Activated CD4-positive, alpha-beta T cell treated with anti-CD3 and anti-CD28 coated beads, Interleukin-2, amount 10 ng/mL, durations not matched to agents 7 days and 5 days (primary cell): ENCODE data around the gene SKIL. TPM values are rescaled to one million over a fixed set of nuclear protein-coding genes. Genes with fewer than 3 reads are reported as not detected.

Source experiments
- CTCF ChIA-PET: fragments of 350-600 bp; sonication (Branson Sonifier 250); formaldehyde crosslinking; loops from one replicate; lab custom pipeline; 2021; ENCODE audit warnings: antibody characterized with exemption; lab: Charles Lee
- POLR2A ChIA-PET: fragments of 350-600 bp; sonication (Branson Sonifier 250); formaldehyde crosslinking; loops from one replicate; lab custom pipeline; 2021; ENCODE audit warnings: antibody characterized with exemption; lab: Charles Lee
- DNase-seq: peaks from one replicate; pipeline ENCODE4 v3.0.0-alpha.2; 2020
- H3K27ac Mint-ChIP-seq: one replicate; pipeline ENCODE4 v1.8.0; 2021; ENCODE audit warnings: mild to moderate bottlenecking, moderate library complexity, mixed read lengths
- H3K27me3 Mint-ChIP-seq: one replicate; pipeline ENCODE4 v1.8.0; 2021; ENCODE audit warnings: mixed read lengths
- H3K36me3 Mint-ChIP-seq: one replicate; pipeline ENCODE4 v1.8.0; 2021; ENCODE audit warnings: low read depth, mixed read lengths
- H3K4me1 Mint-ChIP-seq: one replicate; pipeline ENCODE4 v1.8.0; 2021; ENCODE audit warnings: mixed read lengths
- H3K4me3 Mint-ChIP-seq: one replicate; pipeline ENCODE4 v1.8.0; 2021; ENCODE audit warnings: mild to moderate bottlenecking, moderate library complexity, mixed read lengths
- H3K9me3 Mint-ChIP-seq: one replicate; pipeline ENCODE4 v1.8.0; 2021; ENCODE audit warnings: mixed read lengths
- total RNA-seq, 2 experiments: library from RNA; stranded (reverse); gene quantifications; one replicate each; pipeline ENCODE4 v1.2.3, GENCODE V29; 2021

Gene SKIL
- total RNA-seq, 2 experiments from 2014 or later: 15.9 to 19.1 TPM

- CTCF ChIA-PET: interaction anchor here (1.0 kb wide), 1 partner anchor 12 kb away, joined by 3 read pairs; no protein-coding TSS in a partner anchor
- H3K4me1 Mint-ChIP-seq: peaks cover 12% of the 10 kb centered on the region
- DNase-seq: no peak
- H3K36me3 Mint-ChIP-seq: peaks cover 3% of the 10 kb centered on the region
- peaks cover 46% of the 10 kb centered on the region for H3K27me3 Mint-ChIP-seq
- H3K4me3 Mint-ChIP-seq: no peak overlapping the region
- POLR2A ChIA-PET: no interaction called here
- H3K9me3 Mint-ChIP-seq: no peaks in the 10 kb centered on the region
- no peak overlapping the region for H3K27ac Mint-ChIP-seq
These were observed 62.1 kb downstream of the SKIL start for GRCh38 chr3:170419557-170420087.

GRCh38 chr3:170420307-170420821 lies 62.8 kb downstream of the SKIL start:
- Mint-ChIP-seq H3K27me3 (peaks cover 45% of the 10 kb centered on the region), H3K9me3 (no peaks in the 10 kb centered on the region), H3K4me3 (no peak overlapping the region), H3K4me1 (peaks cover 12% of the 10 kb centered on the region), H3K36me3 (peaks cover 3% of the 10 kb centered on the region), H3K27ac (no peak overlapping the region)
- POLR2A ChIA-PET: no interaction called here
- no peak for DNase-seq
- CTCF ChIA-PET: no interaction called here

GRCh38 chr3:170421111-170421641 lies 63.7 kb downstream of the SKIL start:
- no peak overlapping the region for H3K27ac Mint-ChIP-seq
- ChIA-PET CTCF (no interaction called here), POLR2A (no interaction called here)
- DNase-seq: no peak
- H3K9me3 Mint-ChIP-seq: no peaks in the 10 kb centered on the region
- H3K27me3 Mint-ChIP-seq: peaks cover 43% of the 10 kb centered on the region
- no peak overlapping the region for H3K4me3 Mint-ChIP-seq
- peaks cover 12% of the 10 kb centered on the region for H3K4me1 Mint-ChIP-seq
- peaks cover 3% of the 10 kb centered on the region for H3K36me3 Mint-ChIP-seq

DNA sequence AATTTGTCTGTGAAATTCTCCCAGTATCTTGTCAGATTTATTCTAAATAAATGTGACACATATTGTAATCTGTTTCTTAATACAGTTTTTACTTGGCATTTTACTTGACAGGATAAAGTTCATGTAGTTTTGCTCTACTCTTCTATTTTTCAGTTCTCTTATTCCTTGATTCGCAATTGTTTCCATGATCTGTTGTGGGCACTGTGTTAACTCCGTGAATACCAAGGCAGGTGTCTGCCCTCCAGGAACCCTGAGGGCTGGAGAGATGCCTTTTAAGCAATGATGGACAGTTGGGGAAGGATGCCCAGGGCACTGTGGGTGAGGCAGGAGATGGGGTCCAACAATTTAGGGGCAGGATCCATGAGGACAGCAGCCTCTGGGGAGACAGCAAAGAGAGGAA lies 64.2 kb downstream of the SKIL start:
- POLR2A ChIA-PET: no interaction called here
- Mint-ChIP-seq H3K9me3 (no peaks in the 10 kb centered on the region), H3K4me3 (no peak overlapping the region), H3K27ac (no peak overlapping the region), H3K36me3 (peaks cover 3% of the 10 kb centered on the region), H3K4me1 (peaks cover 12% of the 10 kb centered on the region), H3K27me3 (peaks cover 38% of the 10 kb centered on the region)
- CTCF ChIA-PET: no interaction called here
- no peak for DNase-seq

DNA sequence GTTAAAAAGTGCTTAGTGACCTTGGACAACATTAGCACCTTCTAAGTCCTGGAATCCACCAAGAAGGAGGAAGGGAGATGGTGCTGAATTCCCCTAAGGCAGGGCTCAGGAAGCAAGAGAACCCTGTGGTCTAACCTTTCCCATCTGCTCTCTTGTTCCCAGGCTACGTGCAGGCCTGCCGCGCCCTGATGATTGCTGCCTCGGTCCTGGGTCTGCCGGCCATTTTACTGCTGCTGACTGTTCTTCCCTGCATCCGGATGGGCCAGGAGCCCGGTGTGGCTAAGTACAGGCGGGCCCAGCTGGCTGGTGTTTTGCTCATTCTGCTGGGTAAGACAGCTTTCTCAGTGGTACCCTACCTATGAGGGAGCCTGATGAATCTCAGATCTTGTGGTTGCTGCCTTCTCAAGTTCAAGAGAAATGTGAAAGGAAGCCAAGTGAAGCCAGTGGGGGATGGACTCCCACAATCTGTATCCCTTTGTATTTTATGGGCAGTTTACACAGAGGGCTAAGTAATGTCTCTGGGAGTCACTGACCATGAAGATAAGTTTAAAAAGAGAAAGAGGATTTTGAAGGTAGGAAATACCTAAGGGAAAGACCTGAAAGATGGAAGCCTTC lies 65.6 kb downstream of the SKIL start:
- Mint-ChIP-seq H3K9me3 (no peaks in the 10 kb centered on the region), H3K36me3 (peaks cover 3% of the 10 kb centered on the region), H3K27ac (no peak overlapping the region), H3K4me1 (peaks cover 12% of the 10 kb centered on the region), H3K4me3 (no peak overlapping the region), H3K27me3 (peaks cover 29% of the 10 kb centered on the region)
- POLR2A ChIA-PET: no interaction called here
- CTCF ChIA-PET: interaction anchor here (0.6 kb wide), 1 partner anchor 287 kb away, joined by 3 read pairs; no protein-coding TSS in a partner anchor
- no peak for DNase-seq

GRCh38 chr3:170424879-170425278 lies 67.4 kb downstream of the SKIL start:
- Mint-ChIP-seq H3K27me3 (peaks cover 30% of the 10 kb centered on the region), H3K36me3 (no peaks in the 10 kb centered on the region), H3K4me3 (no peak overlapping the region), H3K9me3 (no peaks in the 10 kb centered on the region), H3K27ac (no peak overlapping the region), H3K4me1 (peaks cover 20% of the 10 kb centered on the region)
- CTCF ChIA-PET: no interaction called here
- POLR2A ChIA-PET: no interaction called here
- no peak for DNase-seq

- Mint-ChIP-seq H3K4me3 (no peak overlapping the region), H3K27me3 (peaks cover 23% of the 10 kb centered on the region), H3K36me3 (no peaks in the 10 kb centered on the region), H3K27ac (no peak overlapping the region), H3K9me3 (no peaks in the 10 kb centered on the region), H3K4me1 (peaks cover 17% of the 10 kb centered on the region)
- POLR2A ChIA-PET: no interaction called here
- CTCF ChIA-PET: no interaction called here
- DNase-seq: no peak
These were observed 68.2 kb downstream of the SKIL start for GRCh38 chr3:170425491-170426239.

GRCh38 chr3:170426240-170426797 lies 68.8 kb downstream of the SKIL start:
- Mint-ChIP-seq H3K4me1 (peaks cover 17% of the 10 kb centered on the region), H3K36me3 (no peaks in the 10 kb centered on the region), H3K4me3 (no peak overlapping the region), H3K27ac (no peak overlapping the region), H3K9me3 (no peaks in the 10 kb centered on the region), H3K27me3 (peaks cover 21% of the 10 kb centered on the region)
- no peak for DNase-seq
- CTCF ChIA-PET: no interaction called here
- POLR2A ChIA-PET: no interaction called here

DNA sequence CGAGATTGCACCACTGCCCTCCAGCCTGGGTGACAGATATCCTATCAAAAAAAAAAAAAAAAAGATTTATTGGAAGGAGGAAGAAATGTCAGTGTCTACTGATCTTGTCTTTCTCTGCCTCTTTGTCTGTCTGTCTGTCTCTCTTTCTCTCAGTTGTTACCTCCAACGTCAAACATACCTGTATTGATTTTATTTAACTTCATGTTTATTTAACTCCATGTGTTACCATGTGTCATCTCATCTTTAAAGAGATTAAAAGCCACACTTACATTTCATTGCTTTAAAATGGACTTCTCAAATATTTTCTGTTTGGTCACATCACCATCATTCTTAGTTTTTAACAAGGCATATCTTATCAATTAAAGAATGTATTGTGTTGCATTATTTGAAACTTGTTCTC lies 70.6 kb downstream of the SKIL start:
- Mint-ChIP-seq H3K9me3 (no peaks in the 10 kb centered on the region), H3K36me3 (no peaks in the 10 kb centered on the region), H3K27ac (no peak overlapping the region), H3K4me3 (no peak overlapping the region), H3K27me3 (peaks cover 16% of the 10 kb centered on the region), H3K4me1 (peaks cover 17% of the 10 kb centered on the region)
- ChIA-PET CTCF (no interaction called here), POLR2A (no interaction called here)
- no peak for DNase-seq

DNA sequence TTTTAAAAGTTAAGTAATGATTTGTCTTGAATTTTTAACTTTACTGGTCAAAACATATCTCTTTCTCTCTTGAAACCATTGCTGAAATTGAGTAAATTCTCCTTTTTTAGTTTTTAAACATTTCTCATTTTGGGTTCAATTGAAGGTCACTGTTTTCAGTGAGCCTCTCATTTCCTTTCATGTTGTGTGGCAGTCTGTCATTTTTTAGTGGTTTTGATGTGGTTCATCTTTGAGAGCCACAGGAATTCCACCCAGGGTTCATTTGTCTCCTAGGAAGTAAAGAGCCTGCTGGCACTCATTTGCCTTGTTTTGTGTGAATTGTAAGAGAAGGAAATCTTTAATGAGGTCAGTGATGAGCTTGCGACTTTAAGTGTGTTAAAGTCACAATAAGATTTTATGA lies 71.5 kb downstream of the SKIL start:
- no peaks in the 10 kb centered on the region for H3K36me3 Mint-ChIP-seq
- H3K27me3 Mint-ChIP-seq: peaks cover 16% of the 10 kb centered on the region
- no peak overlapping the region for H3K4me3 Mint-ChIP-seq
- H3K9me3 Mint-ChIP-seq: no peaks in the 10 kb centered on the region
- POLR2A ChIA-PET: no interaction called here
- CTCF ChIA-PET: no interaction called here
- peak; percentile 11 for DNase-seq
- H3K27ac Mint-ChIP-seq: no peak overlapping the region
- H3K4me1 Mint-ChIP-seq: peaks cover 17% of the 10 kb centered on the region

DNA sequence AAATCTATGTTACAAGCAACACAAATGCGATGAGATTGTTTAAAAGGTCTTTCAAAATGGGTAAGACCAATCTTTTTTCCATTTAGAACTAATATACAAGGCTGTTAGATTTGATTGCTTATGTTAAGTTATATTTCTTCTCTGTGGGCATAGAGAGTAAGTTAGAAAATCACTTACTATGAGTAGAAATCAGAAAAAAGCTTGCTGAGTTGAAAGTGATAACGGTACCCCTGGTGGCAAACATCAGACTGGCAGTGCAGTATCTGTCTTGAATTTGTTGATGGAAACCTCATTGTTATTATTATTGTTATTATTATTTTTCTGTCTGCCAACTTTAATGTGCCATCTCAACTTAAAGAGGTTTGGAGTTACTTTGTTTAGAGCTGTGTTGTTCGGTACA lies 73.5 kb downstream of the SKIL start:
- Mint-ChIP-seq H3K36me3 (no peaks in the 10 kb centered on the region), H3K4me3 (no peak overlapping the region), H3K4me1 (peaks cover 17% of the 10 kb centered on the region), H3K27ac (no peak overlapping the region), H3K9me3 (no peaks in the 10 kb centered on the region), H3K27me3 (peaks cover 14% of the 10 kb centered on the region)
- POLR2A ChIA-PET: no interaction called here
- no peak for DNase-seq
- CTCF ChIA-PET: interaction anchor here (0.8 to 1.5 kb wide), 3 partner anchors 10 to 12 kb away, joined by 3 read pairs; partner anchors contain the start of gene CLDN11

GRCh38 chr3:170432416-170432815 lies 74.9 kb downstream of the SKIL start:
- peaks cover 17% of the 10 kb centered on the region for H3K4me1 Mint-ChIP-seq
- ChIA-PET POLR2A (no interaction called here), CTCF (interaction anchor here (0.6 to 1.4 kb wide), 2 partner anchors 19 to 607 kb away, joined by 3 to 4 read pairs; no protein-coding TSS in a partner anchor)
- peaks cover 14% of the 10 kb centered on the region for H3K27me3 Mint-ChIP-seq
- no peaks in the 10 kb centered on the region for H3K36me3 Mint-ChIP-seq
- H3K9me3 Mint-ChIP-seq: no peaks in the 10 kb centered on the region
- no peak overlapping the region for H3K4me3 Mint-ChIP-seq
- DNase-seq: no peak
- no peak overlapping the region for H3K27ac Mint-ChIP-seq

GRCh38 chr3:170436697-170437096 lies 79.2 kb downstream of the SKIL start:
- Mint-ChIP-seq H3K36me3 (no peaks in the 10 kb centered on the region), H3K9me3 (no peaks in the 10 kb centered on the region), H3K27me3 (peaks cover 4% of the 10 kb centered on the region), H3K4me1 (no peaks in the 10 kb centered on the region), H3K27ac (no peak overlapping the region), H3K4me3 (no peak overlapping the region)
- ChIA-PET CTCF (no interaction called here), POLR2A (no interaction called here)
- no peak for DNase-seq
